Heart left ventricle (tissue), 16 donors: ENCODE measurements around the gene CSN1S1. TPM values are rescaled to one million over a fixed set of nuclear protein-coding genes. Genes with fewer than 3 reads are reported as not detected.

Experiments
- ATAC-seq, 4 donors: fragments of 200-7000 bp; cut with Tn5 transposase; one replicate each; pipeline ENCODE4 v1.9.1; 2020 to 2022; ENCODE audit warnings: moderate library complexity in 4 of 4, mild to moderate bottlenecking in 3 of 4, moderate number of reproducible peaks in 1 of 4
- DNase-seq, 5 donors: peaks; one replicate each; pipeline ENCODE4 v3.0.0-alpha.2; 2020
- H3K27ac ChIP-seq, 12 donors: fragments of 200-600 bp; sonication (generic) in 4 of 12; one replicate each; pipeline versions ENCODE4 v1.5.0 to v1.8.0; 2016 to 2022; ENCODE audit warnings: mild to moderate bottlenecking in 2 of 12
- H3K27me3 ChIP-seq, 9 donors: fragments of 200-600 bp; sonication (generic) in 2 of 9; one replicate each; pipeline versions ENCODE4 v1.5.1 to v1.8.0; 2016 to 2022; ENCODE audit warnings: mild to moderate bottlenecking in 3 of 9
- H3K36me3 ChIP-seq, 9 donors: fragments of 200-600 bp; sonication (generic) in 2 of 9; one replicate each; pipeline versions ENCODE4 v1.5.0 to v1.8.0; 2018 to 2022; ENCODE audit warnings: mild to moderate bottlenecking in 2 of 9
- H3K4me1 ChIP-seq, 12 donors: fragments of 200-600 bp; sonication (generic) in 4 of 12; one replicate each; pipeline versions ENCODE4 v1.5.0 to v1.8.0; 2016 to 2022; ENCODE audit warnings: mild to moderate bottlenecking in 3 of 12
- H3K4me3 ChIP-seq, 12 donors: fragments of 200-600 bp; sonication (generic) in 4 of 12; one replicate each; pipeline versions ENCODE4 v1.5.0 to v1.8.0; 2017 to 2022; ENCODE audit warnings: mild to moderate bottlenecking in 9 of 12, moderate library complexity in 4 of 12
- H3K9me3 ChIP-seq, 12 donors: fragments of 200-600 bp; sonication (generic) in 4 of 12; one replicate each; pipeline versions ENCODE4 v1.5.0 to v1.8.0; 2016 to 2022; ENCODE audit warnings: mild to moderate bottlenecking in 1 of 12
- CTCF ChIP-seq, 12 donors: fragments of 200-600 bp; sonication (generic) in 4 of 12; IDR thresholded peaks; one replicate each; pipeline versions ENCODE4 v1.5.0 to v1.8.0; 2018 to 2022; ENCODE audit warnings: antibody characterized with exemption in 12 of 12, mild to moderate bottlenecking in 5 of 12
- POLR2A ChIP-seq, 2 donors: fragments of 450-650 bp; IDR thresholded peaks; one replicate each; pipeline ENCODE4 v1.6.1; 2017; ENCODE audit warnings: antibody characterized with exemption in 2 of 2, mild to moderate bottlenecking in 2 of 2, moderate library complexity in 2 of 2
- WGBS, 4 donors: extraction: QIAGEN DNeasy Blood & Tissue Kit in 2 of 4; methylation state at CpG; one replicate each; pipeline versions ENCODE4 v1.1.5 to v1.1.7; 2013 to 2018; 5-methylcytosine and 5-hydroxymethylcytosine counted together
- intact Hi-C, 10 donors: fragments of 100-400 bp; cut with DNase I; formaldehyde crosslinking; loops; one replicate each; pipeline versions ENCODE4 v1.11.1 to v1.14.2; 2022
- polyA plus RNA-seq, 2 donors: library from polyadenylated mRNA; stranded (reverse); fragments of 200-250 nt; gene quantifications; one replicate each; pipeline ENCODE4 v1.2.3, GENCODE V29; 2013
- total RNA-seq, 9 donors: library from RNA; depleted of rRNA in 2 of 9; stranded (reverse); fragments of >200 nt in 2 of 9; fragmentation: NEBNext Ultra II Directional in 3 of 9; extraction: Animal tissue kit (Norgen Biotek cat#: 25700) in 3 of 9; gene quantifications; one replicate each; pipeline versions ENCODE4 v1.1.0 to v1.2.4, GENCODE V29; 2016 to 2023
- donor health status: ischemic (EF 13 %, LVEDD 7.1; RV severe dilation, severe dysfunction).
- donor health status: healthy with polysubstance abuse.
- donor health status: DM: no; HTN: yes; CAD: no.
- donor health status: DM: no; HTN: no; CAD: no.
- donor health status: ischemic (EF 25% LVEDD 6.9; RV normal size, moderate dysfunction).
- donor health status: ischemic (EF 25% LVEDD 5.7; RV mildly dilated, moderate dysfunction).
- donor health status: healthy.
- donor health status: DM: yes; HTN: yes; CAD: no.
- donor health status: ischemic (EF 35%, LVEDD 5.7; RV mildly dilated, moderate dysfunction).
- donor health status: nonischemic (EF 11% LVEDD 7.7; RV severe dilation, severe dysfunction).
- donor health status: DM: yes; HTN: yes; CAD: no.
- donor health status: PGD.
- donor health status: ischemic (EF 29% LVEDD 5.4; RV normal size, mild dysfunction).
- donor health status: nonischemic (EF 23%, LVEDD 6.1; RV moderate dilation, normal function).

The CSN1S1 gene
- total and polyA plus RNA-seq, 11 donors = 0.12 TPM; not detected in 10

- Histone ChIP-seq H3K4me1 (no peaks in the 10 kb centered on the region), H3K9me3 (peaks cover 0 to 3% (median 0%) of the 10 kb centered on the region in 12 donors), H3K36me3 (no peaks in the 10 kb centered on the region), H3K4me3 (no peak within 1 kb of the TSS), H3K27ac (no peak within 1 kb of the TSS), H3K27me3 (no peaks in the 10 kb centered on the region)
- intact Hi-C loops = no loop called here
- TF ChIP-seq CTCF (IDR thresholded peaks at IDR 0.05) (no peak), POLR2A (IDR thresholded peaks at IDR 0.05) (no peak)
- no peak for DNase-seq
- WGBS, 4 donors = 79 to 91% (median 85%) methylated on average over 2 of the region's 2 CpGs
- ATAC-seq = no peak
Observed at GRCh38 chr4:69965628-69966027, 34.8 kb downstream of the CSN1S1 start, which contains the start of gene CSN2. CSN2 (minus strand) TSS chr4:69965728; CDS start chr4:69960995, 4,733 bp downstream.

- 50 to 59% (median 55%) methylated on average over 1 of the region's 1 CpG for WGBS, 4 donors
- intact Hi-C loops = no loop called here
Observed at GRCh38 chr4:69970071-69970470, 39.2 kb downstream of the CSN1S1 start.

GRCh38 chr4:69974631-69975030, 43.8 kb downstream of the CSN1S1 start:
- H3K4me1 ChIP-seq = no peaks in the 10 kb centered on the region
- intact Hi-C loops = no loop called here
- ATAC-seq (no peak), DNase-seq (no peak)
- no peaks in the 10 kb centered on the region for H3K9me3 ChIP-seq
- WGBS, 4 donors = 73 to 89% (median 87%) methylated on average over 1 of the region's 1 CpG
- H3K36me3 ChIP-seq = no peaks in the 10 kb centered on the region
- TF ChIP-seq CTCF (IDR thresholded peaks at IDR 0.05) = no peak
- no peak for TF ChIP-seq POLR2A (IDR thresholded peaks at IDR 0.05)
- H3K27ac ChIP-seq = no peak overlapping the region
- H3K4me3 ChIP-seq = no peak overlapping the region
- H3K27me3 ChIP-seq = no peaks in the 10 kb centered on the region

More at GRCh38 chr4:69970071-69970470, 39.2 kb downstream of the CSN1S1 start:
- Histone ChIP-seq H3K9me3 (no peaks in the 10 kb centered on the region), H3K36me3 (no peaks in the 10 kb centered on the region), H3K27ac (no peak overlapping the region), H3K27me3 (no peaks in the 10 kb centered on the region), H3K4me3 (no peak overlapping the region), H3K4me1 (no peaks in the 10 kb centered on the region)
- DNase-seq (no peak), ATAC-seq (no peak)
- no peak for TF ChIP-seq CTCF (IDR thresholded peaks at IDR 0.05)
- no peak for TF ChIP-seq POLR2A (IDR thresholded peaks at IDR 0.05)

- TF ChIP-seq POLR2A (IDR thresholded peaks at IDR 0.05) (no peak), CTCF (IDR thresholded peaks at IDR 0.05) (no peak)
- intact Hi-C loops = no loop called here
- no peak for DNase-seq
- no peaks in the 10 kb centered on the region for H3K36me3 ChIP-seq
- no peak for ATAC-seq
- no peaks in the 10 kb centered on the region for H3K27me3 ChIP-seq
- H3K27ac ChIP-seq = no peak overlapping the region
- H3K9me3 ChIP-seq = no peaks in the 10 kb centered on the region
- no peaks in the 10 kb centered on the region for H3K4me1 ChIP-seq
- no peak overlapping the region for H3K4me3 ChIP-seq
Observed at GRCh38 chr4:69977582-69977981, 46.7 kb downstream of the CSN1S1 start.
